Mesothelial cell of epicardium (in vitro differentiated cells): ENCODE measurements around the gene SESTD1. TPM values are rescaled to one million over a fixed set of nuclear protein-coding genes. Genes with fewer than 3 reads are reported as not detected.

Source experiments
- DNase-seq, 2 experiments: peaks; one replicate each; pipeline ENCODE4 v3.0.0; 2021; ENCODE audit warnings: low spot score in 2 of 2; ENCODE audit not compliant: unreplicated experiment in 2 of 2
- H3K27ac Mint-ChIP-seq: 2 replicates; pipeline ENCODE4 v1.8.0; 2021; ENCODE audit warnings: mixed read lengths
- H3K27me3 Mint-ChIP-seq: 2 replicates; pipeline ENCODE4 v1.8.0; 2021; ENCODE audit warnings: low read depth, mixed read lengths
- H3K36me3 Mint-ChIP-seq: 2 replicates; pipeline ENCODE4 v1.8.0; 2021; ENCODE audit warnings: mixed read lengths
- H3K4me1 Mint-ChIP-seq: 2 replicates; pipeline ENCODE4 v1.8.0; 2021; ENCODE audit warnings: mixed read lengths
- H3K4me3 Mint-ChIP-seq: 2 replicates; pipeline ENCODE4 v1.8.0; 2021; ENCODE audit warnings: mild to moderate bottlenecking, moderate library complexity, mixed read lengths
- H3K9me3 Mint-ChIP-seq: 2 replicates; pipeline ENCODE4 v1.8.0; 2021; ENCODE audit warnings: mixed read lengths
- total RNA-seq: library from RNA; stranded (reverse); gene quantifications from 3 replicates; pipeline ENCODE4 v1.2.1, GENCODE V29; 2021
- TF ChIP-seq, protein P1 (sequence below): fragments of 200-600 bp; sonication (generic); IDR thresholded peaks from one replicate; pipeline ENCODE4 v1.5.0; 2021; ENCODE audit warnings: antibody characterized with exemption; ENCODE audit not compliant: unreplicated experiment

Gene SESTD1
- total RNA-seq, 1 donor from 2014 or later: 56.9 TPM

DNA sequence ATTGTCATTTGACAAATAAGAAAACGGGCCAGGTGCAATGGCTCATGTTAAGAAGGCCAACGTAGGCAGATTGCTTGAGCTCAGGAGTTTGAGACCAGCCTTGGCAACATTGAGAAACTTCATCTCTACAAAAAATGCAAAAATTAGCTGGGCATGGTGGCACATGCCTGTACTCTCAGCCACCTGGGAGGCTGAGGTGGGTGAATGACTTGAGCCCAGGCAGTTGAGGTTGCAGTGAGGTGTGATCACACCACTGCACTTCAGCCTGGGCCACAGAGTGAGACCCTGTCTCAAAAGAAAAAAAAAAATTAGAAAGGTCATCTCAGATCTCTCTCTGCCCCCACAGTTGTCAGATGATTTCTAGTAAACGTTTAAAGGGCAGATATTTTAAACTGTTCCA is 4.4 kb downstream of the SESTD1 start:
- no peak for DNase-seq
- Mint-ChIP-seq H3K27ac (no peak overlapping the region), H3K27me3 (no peaks in the 10 kb centered on the region), H3K4me3 (no peak overlapping the region), H3K36me3 (peaks cover 5% of the 10 kb centered on the region), H3K4me1 (peaks cover 9% of the 10 kb centered on the region), H3K9me3 (peaks cover 9% of the 10 kb centered on the region)
- TF ChIP-seq, protein P1, sequence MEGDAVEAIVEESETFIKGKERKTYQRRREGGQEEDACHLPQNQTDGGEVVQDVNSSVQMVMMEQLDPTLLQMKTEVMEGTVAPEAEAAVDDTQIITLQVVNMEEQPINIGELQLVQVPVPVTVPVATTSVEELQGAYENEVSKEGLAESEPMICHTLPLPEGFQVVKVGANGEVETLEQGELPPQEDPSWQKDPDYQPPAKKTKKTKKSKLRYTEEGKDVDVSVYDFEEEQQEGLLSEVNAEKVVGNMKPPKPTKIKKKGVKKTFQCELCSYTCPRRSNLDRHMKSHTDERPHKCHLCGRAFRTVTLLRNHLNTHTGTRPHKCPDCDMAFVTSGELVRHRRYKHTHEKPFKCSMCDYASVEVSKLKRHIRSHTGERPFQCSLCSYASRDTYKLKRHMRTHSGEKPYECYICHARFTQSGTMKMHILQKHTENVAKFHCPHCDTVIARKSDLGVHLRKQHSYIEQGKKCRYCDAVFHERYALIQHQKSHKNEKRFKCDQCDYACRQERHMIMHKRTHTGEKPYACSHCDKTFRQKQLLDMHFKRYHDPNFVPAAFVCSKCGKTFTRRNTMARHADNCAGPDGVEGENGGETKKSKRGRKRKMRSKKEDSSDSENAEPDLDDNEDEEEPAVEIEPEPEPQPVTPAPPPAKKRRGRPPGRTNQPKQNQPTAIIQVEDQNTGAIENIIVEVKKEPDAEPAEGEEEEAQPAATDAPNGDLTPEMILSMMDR: no peak

DNA sequence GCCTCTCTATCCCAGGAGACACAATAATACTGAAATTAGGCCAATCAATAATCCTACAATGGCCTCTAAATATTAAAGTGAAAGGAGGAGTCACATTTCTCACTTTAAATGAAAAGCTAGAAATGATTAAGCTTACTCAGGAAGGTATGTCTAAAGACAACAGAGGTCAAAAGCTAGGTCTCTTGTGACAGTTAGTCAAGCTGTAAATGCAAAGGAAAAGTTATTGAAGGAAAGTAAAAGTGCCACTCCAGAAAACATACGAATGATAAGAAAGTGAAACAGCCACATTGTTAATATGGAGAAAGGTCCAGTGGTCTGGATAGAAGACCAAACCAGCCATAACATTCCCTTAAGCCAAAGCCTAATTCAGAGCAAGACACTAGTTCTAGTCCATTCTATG is 9.5 kb downstream of the SESTD1 start:
- H3K27me3 Mint-ChIP-seq: no peaks in the 10 kb centered on the region
- no peak for DNase-seq
- TF ChIP-seq, protein P1: no peak
- peaks cover 24% of the 10 kb centered on the region for H3K9me3 Mint-ChIP-seq
- no peak overlapping the region for H3K4me3 Mint-ChIP-seq
- peaks cover 11% of the 10 kb centered on the region for H3K36me3 Mint-ChIP-seq
- H3K27ac Mint-ChIP-seq: no peak overlapping the region
- H3K4me1 Mint-ChIP-seq: peaks cover 2% of the 10 kb centered on the region

DNA sequence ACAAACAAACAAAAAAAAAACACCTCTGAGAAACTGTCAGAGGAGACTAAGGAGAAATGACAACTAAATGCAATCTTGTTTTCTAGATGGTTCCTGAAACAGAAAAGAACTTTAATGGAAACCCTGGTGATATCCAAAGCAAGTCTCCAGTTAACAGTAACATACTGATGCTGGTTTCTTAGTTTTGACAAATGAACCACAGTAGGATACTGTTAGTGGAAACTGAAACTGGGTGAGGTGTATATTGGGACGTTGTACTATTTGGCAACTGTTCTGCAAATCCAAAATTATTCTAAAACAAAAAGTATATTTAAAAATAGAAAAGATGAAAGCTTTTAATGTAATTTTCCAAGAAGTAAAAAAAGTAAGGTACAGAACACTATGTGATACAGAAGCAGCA is 11.4 kb downstream of the SESTD1 start:
- Mint-ChIP-seq H3K4me1 (peaks cover 2% of the 10 kb centered on the region), H3K27ac (no peak overlapping the region), H3K27me3 (no peaks in the 10 kb centered on the region), H3K36me3 (peaks cover 19% of the 10 kb centered on the region), H3K9me3 (peaks cover 34% of the 10 kb centered on the region), H3K4me3 (no peak overlapping the region)
- TF ChIP-seq, protein P1: no peak
- DNase-seq: no peak

DNA sequence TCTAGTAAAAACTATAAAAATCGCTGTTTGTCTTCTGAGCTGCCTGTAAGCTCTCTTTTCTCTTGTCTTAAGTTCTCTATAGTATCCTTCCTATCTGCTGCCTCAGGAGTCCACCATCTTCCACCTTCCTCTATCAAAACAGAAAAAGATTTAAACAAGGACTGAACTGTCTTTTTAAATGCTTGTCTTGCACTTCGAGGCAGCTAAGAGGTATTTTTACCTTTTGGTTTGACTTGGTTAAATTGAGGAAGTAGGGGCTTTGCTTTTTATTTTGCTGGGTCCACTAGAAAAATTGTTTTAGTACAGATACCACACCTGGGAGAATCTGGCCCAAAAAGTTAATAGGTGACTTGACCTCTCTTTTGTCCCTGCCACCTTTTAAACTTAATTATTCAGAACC is 12.2 kb downstream of the SESTD1 start:
- H3K27ac Mint-ChIP-seq: no peak overlapping the region
- no peak for DNase-seq

GRCh38 chr2:179251870-179252269 is 12.8 kb downstream of the SESTD1 start:
- DNase-seq: no peak
- H3K27ac Mint-ChIP-seq: no peak overlapping the region
- H3K27me3 Mint-ChIP-seq: no peaks in the 10 kb centered on the region
- H3K9me3 Mint-ChIP-seq: peaks cover 34% of the 10 kb centered on the region
- H3K4me3 Mint-ChIP-seq: no peak overlapping the region
- peaks cover 2% of the 10 kb centered on the region for H3K4me1 Mint-ChIP-seq
- TF ChIP-seq, protein P1: no peak
- peaks cover 19% of the 10 kb centered on the region for H3K36me3 Mint-ChIP-seq

More for the DNA sequence above, 12.2 kb downstream of the SESTD1 start:
- no peaks in the 10 kb centered on the region for H3K27me3 Mint-ChIP-seq
- TF ChIP-seq, protein P1: no peak
- peaks cover 19% of the 10 kb centered on the region for H3K36me3 Mint-ChIP-seq
- H3K9me3 Mint-ChIP-seq: peaks cover 34% of the 10 kb centered on the region
- H3K4me3 Mint-ChIP-seq: no peak overlapping the region
- peaks cover 2% of the 10 kb centered on the region for H3K4me1 Mint-ChIP-seq
